HepG2 (cell line): ENCODE measurements around the gene DHX16. TPM values are rescaled to one million over a fixed set of nuclear protein-coding genes. Genes with fewer than 3 reads are reported as not detected.

Source experiments
- ATAC-seq: fragments of 200-7000 bp; cut with Tn5 transposase; 3 replicates; pipeline ENCODE4 v1.9.1; 2020; ENCODE audit warnings: mild to moderate bottlenecking, moderate library complexity
- BruUV-seq: library from RNA; stranded (reverse); fragments of 400-500 nt; replicated peaks from 2 replicates; lab custom pipeline; 2021; lab: Mats Ljungman, UMichigan
- CTCF ChIA-PET: fragments of 300-600 bp; formaldehyde crosslinking; extraction: SDS; loops from one replicate; lab custom pipeline; 2021; ENCODE audit warnings: low total read pairs, inconsistent platforms, low intra/inter-chr PET ratio; lab: Yijun Ruan, JAX
- POLR2A ChIA-PET: fragments of 350-600 bp; sonication (Branson Sonifier 250); formaldehyde crosslinking; loops from one replicate; lab custom pipeline; 2020; ENCODE audit warnings: antibody characterized with exemption, inconsistent platforms; lab: Yijun Ruan, JAX
- DNase-seq: peaks from one replicate; pipeline ENCODE4 v3.0.0-alpha.2; 2015; ENCODE audit warnings: low spot score
- FAIRE-seq: peaks from 3 replicates; lab custom pipeline; 2011; peaks lifted over from hg19 to GRCh38; lab: Jason Lieb, UNC
- H2AFZ ChIP-seq: one replicate; pipeline ENCODE4 v1.6.1; 2011; ENCODE audit warnings: low read length, inconsistent platforms
- H3K27ac ChIP-seq: fragments of 300-600 bp; 3 replicates; pipeline ENCODE4 v1.8.0; 2011; ENCODE audit warnings: mixed run types, mild to moderate bottlenecking, mixed read lengths, low read length, inconsistent platforms; ENCODE audit not compliant: insufficient read depth; ENCODE audit errors: extremely low read length
- H3K27me3 ChIP-seq, 2 experiments: fragments of 200-600 bp in 1 of 2; 2 replicates in 1 of 2; 3 replicates in 1 of 2; pipeline versions ENCODE4 v1.6.0 to v1.8.0; 2011; ENCODE audit warnings: low read length in 2 of 2, mild to moderate bottlenecking in 2 of 2, moderate library complexity in 2 of 2, inconsistent platforms in 1 of 2; ENCODE audit not compliant: insufficient read depth in 2 of 2, control insufficient read depth in 1 of 2
- H3K36me3 ChIP-seq, 2 experiments: fragments of 200-600 bp in 1 of 2; replicated peaks in 1 of 2; 2 replicates in 1 of 2; 3 replicates in 1 of 2; pipeline versions ENCODE4 v1.5.1 to v1.8.0; 2011; ENCODE audit warnings: low read length in 2 of 2, inconsistent platforms in 1 of 2; ENCODE audit not compliant: insufficient read depth in 2 of 2, control insufficient read depth in 1 of 2
- H3K4me1 ChIP-seq: 2 replicates; pipeline ENCODE4 v1.5.1; 2012; ENCODE audit warnings: low read length, inconsistent platforms; ENCODE audit not compliant: insufficient read depth
- H3K4me2 ChIP-seq: 2 replicates; pipeline ENCODE4 v1.6.0; 2011; ENCODE audit warnings: low read depth, low read length, inconsistent platforms
- H3K4me3 ChIP-seq, 3 experiments: fragments of 200-600 bp in 1 of 3; sonication (generic), shearing (Covaris generic) in 1 of 3; replicated peaks in 1 of 3; 2 replicates each; pipeline ENCODE4 v1.5.1; 2011 to 2016; ENCODE audit warnings: low read length in 3 of 3, inconsistent platforms in 2 of 3, low read depth in 2 of 3, mild to moderate bottlenecking in 2 of 3, control low read depth in 1 of 3, mixed read lengths in 1 of 3; ENCODE audit not compliant: insufficient read depth in 1 of 3
- H3K79me2 ChIP-seq: one replicate; pipeline ENCODE4 v1.6.1; 2011; ENCODE audit warnings: low read length, inconsistent platforms; ENCODE audit not compliant: insufficient read depth
- H3K9ac ChIP-seq: 2 replicates; pipeline ENCODE4 v1.6.0; 2011; ENCODE audit warnings: mild to moderate bottlenecking, low read depth, low read length, inconsistent platforms; ENCODE audit not compliant: insufficient read depth
- H3K9me3 ChIP-seq: 2 replicates; pipeline ENCODE4 v1.5.1; 2012; ENCODE audit warnings: mild to moderate bottlenecking, low read length
- H4K20me1 ChIP-seq: 2 replicates; pipeline ENCODE4 v1.6.0; 2011; ENCODE audit warnings: inconsistent platforms, mild to moderate bottlenecking, low read length, moderate library complexity; ENCODE audit not compliant: insufficient read depth
- ASH2L ChIP-seq: fragments of 300-600, 200-600 bp; sonication (generic); IDR thresholded peaks from 2 replicates; pipeline ENCODE4 v1.7.0; 2017; ENCODE audit warnings: low read depth, mild to moderate bottlenecking, moderate library complexity, mixed read lengths, low read length; ENCODE audit not compliant: insufficient read length
- SALL1 ChIP-seq: sonication (generic); formaldehyde crosslinking; IDR thresholded peaks from 2 replicates; pipeline ENCODE4 v1.8.0; 2022; ENCODE audit warnings: mild to moderate bottlenecking, missing genetic modification reagents
- SRY ChIP-seq: sonication (generic); formaldehyde crosslinking; IDR thresholded peaks from 2 replicates; pipeline ENCODE4 v1.8.0; 2022; ENCODE audit warnings: mild to moderate bottlenecking, missing genetic modification reagents
- XBP1 ChIP-seq: sonication (generic); formaldehyde crosslinking; IDR thresholded peaks from 2 replicates; pipeline ENCODE4 v1.5.0; 2020; ENCODE audit warnings: missing genetic modification reagents
- ZFP90 ChIP-seq: sonication (generic); formaldehyde crosslinking; IDR thresholded peaks from 2 replicates; pipeline ENCODE4 v1.8.0; 2022; ENCODE audit warnings: missing genetic modification reagents, mild to moderate bottlenecking, inconsistent platforms, borderline replicate concordance
- ZNF501 ChIP-seq: sonication (generic); formaldehyde crosslinking; IDR thresholded peaks from 2 replicates; pipeline ENCODE4 v1.5.1; 2020; ENCODE audit warnings: mild to moderate bottlenecking, moderate library complexity, missing genetic modification reagents
- ZNF530 ChIP-seq: sonication (generic); formaldehyde crosslinking; IDR thresholded peaks from 2 replicates; pipeline ENCODE4 v1.5.0; 2020; ENCODE audit warnings: low read depth, mild to moderate bottlenecking, missing genetic modification reagents
- ZNF839 ChIP-seq: sonication (generic); formaldehyde crosslinking; IDR thresholded peaks from 2 replicates; pipeline ENCODE4 v1.4.0; 2020; ENCODE audit warnings: missing genetic modification reagents, mild to moderate bottlenecking, borderline replicate concordance
- ZNF891 ChIP-seq: sonication (generic); formaldehyde crosslinking; IDR thresholded peaks from 2 replicates; pipeline ENCODE4 v1.5.0; 2020; ENCODE audit warnings: mild to moderate bottlenecking, missing genetic modification reagents
- ZSCAN25 ChIP-seq: sonication (generic); formaldehyde crosslinking; IDR thresholded peaks from 2 replicates; pipeline ENCODE4 v1.8.0; 2022; ENCODE audit warnings: mild to moderate bottlenecking, missing genetic modification reagents
- WGBS: methylation state at CpG from one replicate; pipeline ENCODE4 v1.1.6; 2017; ENCODE audit warnings: low lambda C conversion rate; 5-methylcytosine and 5-hydroxymethylcytosine counted together
- in situ Hi-C: cut with HindIII; loops from 2 replicates; pipeline ENCODE4 v1.10.0; 2017; ENCODE audit warnings: low pct_unique_long_range_greater_than_20kb; ENCODE audit not compliant: extremely low pct_ligation_motif_present
- intact Hi-C: fragments of 100-400 bp; cut with micrococcal nuclease; formaldehyde crosslinking; loops from one replicate; pipeline ENCODE4 v1.10.0; 2022; ENCODE audit not compliant: unreplicated experiment
- polyA plus RNA-seq, 8 experiments: library from polyadenylated mRNA; depleted of rRNA in 3 of 8; stranded (reverse) in 7 of 8; unstranded in 1 of 8; fragments of >200 nt; fragmentation: Illumina TruSeq in 4 of 8; extraction: Trizol in 4 of 8; gene quantifications; 2 replicates each; pipeline versions ENCODE4 v1.2.1 to v1.2.3, GENCODE V29; 2011 to 2016; ENCODE audit warnings: low read depth in 4 of 8, missing spikeins in 1 of 8, mixed read lengths in 1 of 8; ENCODE audit not compliant: insufficient read depth in 1 of 8
- total RNA-seq, 5 experiments: library from RNA; depleted of rRNA; stranded (reverse); fragments of >200 nt; fragmentation: Illumina TruSeq; extraction: Trizol; gene quantifications; 2 replicates each; pipeline ENCODE4 v1.2.3, GENCODE V29; 2016; ENCODE audit warnings: low read depth in 1 of 5
- TF ChIP-seq, protein P1 (sequence below): sonication (generic); formaldehyde crosslinking; IDR thresholded peaks from 2 replicates; pipeline ENCODE4 v1.4.0; 2020; ENCODE audit warnings: missing genetic modification reagents
- TF ChIP-seq, protein P2 (sequence below): sonication (generic); formaldehyde crosslinking; IDR thresholded peaks from 2 replicates; pipeline ENCODE4 v1.5.0; 2020; ENCODE audit warnings: missing genetic modification reagents, mild to moderate bottlenecking, borderline replicate concordance
- TF ChIP-seq, protein P3 (sequence below): sonication (generic); formaldehyde crosslinking; IDR thresholded peaks from 2 replicates; pipeline ENCODE4 v1.8.0; 2022; ENCODE audit warnings: missing genetic modification reagents, mild to moderate bottlenecking, moderate library complexity, borderline replicate concordance
- TF ChIP-seq, protein P4 (sequence below): IDR thresholded peaks from 2 replicates; pipeline ENCODE4 v1.6.1; 2016; ENCODE audit warnings: missing compliant biosample characterization, missing genetic modification reagents, borderline replicate concordance

The DHX16 gene
- total and polyA plus RNA-seq, 2 of the 13 experiments (the other 11 are each of a cell fraction or from before 2014, with no cell fraction given) = 57.0 to 58.5 TPM

DNA sequence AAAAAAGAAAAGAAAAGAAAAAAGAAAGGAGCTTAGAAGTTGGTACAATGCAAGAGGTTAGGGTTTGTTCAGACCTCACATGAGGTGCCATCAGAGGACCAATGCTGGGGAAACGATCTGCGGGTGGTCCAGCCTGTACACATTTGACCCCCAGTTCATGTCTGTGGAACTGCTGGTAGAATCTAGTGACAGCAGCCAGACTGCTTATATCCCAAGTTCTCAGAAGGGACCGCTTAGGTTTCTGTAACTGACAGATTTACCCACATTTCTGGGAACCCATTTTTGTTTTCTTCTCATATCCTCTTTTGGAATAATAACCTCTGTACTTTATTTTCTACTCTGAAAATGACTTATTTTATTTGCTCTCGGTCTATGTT, 8.9 kb upstream of the DHX16 start (continued):
- no peak for TF ChIP-seq ZNF530 (CRISPR knock-in tag)
- no peak for TF ChIP-seq SRY
- TF ChIP-seq, protein P1, sequence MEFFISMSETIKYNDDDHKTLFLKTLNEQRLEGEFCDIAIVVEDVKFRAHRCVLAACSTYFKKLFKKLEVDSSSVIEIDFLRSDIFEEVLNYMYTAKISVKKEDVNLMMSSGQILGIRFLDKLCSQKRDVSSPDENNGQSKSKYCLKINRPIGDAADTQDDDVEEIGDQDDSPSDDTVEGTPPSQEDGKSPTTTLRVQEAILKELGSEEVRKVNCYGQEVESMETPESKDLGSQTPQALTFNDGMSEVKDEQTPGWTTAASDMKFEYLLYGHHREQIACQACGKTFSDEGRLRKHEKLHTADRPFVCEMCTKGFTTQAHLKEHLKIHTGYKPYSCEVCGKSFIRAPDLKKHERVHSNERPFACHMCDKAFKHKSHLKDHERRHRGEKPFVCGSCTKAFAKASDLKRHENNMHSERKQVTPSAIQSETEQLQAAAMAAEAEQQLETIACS (CRISPR knock-in tag) = no peak
- TF ChIP-seq ZNF839 (CRISPR knock-in tag) = no peak
- TF ChIP-seq ZNF891 = no peak
- TF ChIP-seq, all 625 proteins: peak for 0

DNA sequence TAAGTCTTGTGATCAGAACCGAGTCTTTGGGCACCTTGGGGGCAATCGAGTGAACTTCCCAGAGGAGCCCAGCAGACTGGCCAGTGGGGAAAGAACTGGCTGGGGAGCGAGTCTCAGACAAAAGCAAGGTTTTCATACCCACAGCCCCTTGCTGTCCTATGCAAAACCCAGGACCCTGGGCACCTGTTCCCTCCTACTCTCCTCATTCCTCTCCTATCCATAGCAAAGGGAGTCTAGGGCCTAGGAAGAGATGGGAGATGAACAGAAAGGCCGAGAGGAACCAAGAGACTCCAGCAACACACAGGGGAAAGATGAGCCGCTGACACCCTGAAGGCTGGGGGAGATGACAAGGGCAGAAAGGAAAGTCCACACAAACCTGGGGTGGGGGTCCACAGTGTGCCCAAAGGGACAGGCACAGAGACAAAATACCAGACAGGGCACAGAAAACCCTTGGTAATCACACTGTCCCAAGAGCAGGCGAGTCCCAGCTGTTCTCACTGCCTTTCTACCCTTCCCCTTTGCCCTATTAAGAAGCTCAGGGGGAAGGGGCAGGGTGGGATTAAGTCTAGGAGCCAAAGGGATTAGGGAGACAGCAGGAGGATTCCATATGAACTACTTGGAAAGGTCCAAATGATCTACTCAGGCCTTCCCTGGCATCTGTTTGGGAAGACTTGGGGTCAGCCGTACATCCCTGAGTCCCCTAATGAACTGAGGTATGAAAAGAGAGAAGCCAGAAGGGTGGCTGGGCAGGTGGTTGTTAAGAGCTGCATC, 7.1 kb upstream of the DHX16 start:
- H3K27me3 ChIP-seq = no peaks in the 10 kb centered on the region
- H4K20me1 ChIP-seq = no peaks in the 10 kb centered on the region
- H3K36me3 ChIP-seq = 0 out of 5 replicates have a peak, but pooled peaks cover 0 to 1% of the 10 kb centered on the region in 2 experiments
- intact Hi-C loops = loop anchor here (1.0 to 10.0 kb wide), 6 partner anchors 37 to 197 kb away; partner anchors contain the start of genes FLOT1 and MDC1
- ATAC-seq (no peak; the same call in none of the 3 replicates), FAIRE-seq (no peak), DNase-seq (no peak)
- H3K4me1 ChIP-seq = peaks cover 47% of the 10 kb centered on the region
- peak overlapping the region in 2 of 3 experiments; percentile 43 to 66; a peak in 4 of 6 replicates for H3K4me3 ChIP-seq
- no peak overlapping the region for H2AFZ ChIP-seq
- 72% methylated on average over 7 of the region's 7 CpGs for WGBS
- H3K4me2 ChIP-seq = peak overlapping the region; percentile 88
- no peaks in the 10 kb centered on the region for H3K9me3 ChIP-seq
- ChIA-PET CTCF (interaction anchor here (1.5 to 3.8 kb wide), 2 partner anchors 42 to 51 kb away, joined by 4 to 130 read pairs; no protein-coding TSS in a partner anchor), POLR2A (interaction anchor here (0.7 to 4.7 kb wide), 11 partner anchors 13 to 85 kb away, joined by 3 to 92 read pairs (median 6); partner anchors contain the start of genes MDC1, MRPS18B, PPP1R10 and TUBB)
- no peaks in the 10 kb centered on the region for H3K79me2 ChIP-seq
- BruUV-seq = no TSS peak
- 0 out of 2 replicates have a peak, but pooled peaks have one; percentile 9 for TF ChIP-seq ZSCAN25 (CRISPR knock-in tag)
- TF ChIP-seq ZNF501 (CRISPR knock-in tag) = 0 out of 2 replicates have a peak, but pooled peaks have one; percentile 4
- no peak for TF ChIP-seq ZFP90 (CRISPR knock-in tag)
- TF ChIP-seq, protein P2, sequence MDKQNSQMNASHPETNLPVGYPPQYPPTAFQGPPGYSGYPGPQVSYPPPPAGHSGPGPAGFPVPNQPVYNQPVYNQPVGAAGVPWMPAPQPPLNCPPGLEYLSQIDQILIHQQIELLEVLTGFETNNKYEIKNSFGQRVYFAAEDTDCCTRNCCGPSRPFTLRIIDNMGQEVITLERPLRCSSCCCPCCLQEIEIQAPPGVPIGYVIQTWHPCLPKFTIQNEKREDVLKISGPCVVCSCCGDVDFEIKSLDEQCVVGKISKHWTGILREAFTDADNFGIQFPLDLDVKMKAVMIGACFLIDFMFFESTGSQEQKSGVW (CRISPR knock-in tag) = no peak
- peak; percentile 10; the same call in 1 of the 2 replicates for TF ChIP-seq SALL1 (CRISPR knock-in tag)
- TF ChIP-seq ASH2L = peak; percentile 7
- no peak for TF ChIP-seq XBP1
- TF ChIP-seq, protein P3, sequence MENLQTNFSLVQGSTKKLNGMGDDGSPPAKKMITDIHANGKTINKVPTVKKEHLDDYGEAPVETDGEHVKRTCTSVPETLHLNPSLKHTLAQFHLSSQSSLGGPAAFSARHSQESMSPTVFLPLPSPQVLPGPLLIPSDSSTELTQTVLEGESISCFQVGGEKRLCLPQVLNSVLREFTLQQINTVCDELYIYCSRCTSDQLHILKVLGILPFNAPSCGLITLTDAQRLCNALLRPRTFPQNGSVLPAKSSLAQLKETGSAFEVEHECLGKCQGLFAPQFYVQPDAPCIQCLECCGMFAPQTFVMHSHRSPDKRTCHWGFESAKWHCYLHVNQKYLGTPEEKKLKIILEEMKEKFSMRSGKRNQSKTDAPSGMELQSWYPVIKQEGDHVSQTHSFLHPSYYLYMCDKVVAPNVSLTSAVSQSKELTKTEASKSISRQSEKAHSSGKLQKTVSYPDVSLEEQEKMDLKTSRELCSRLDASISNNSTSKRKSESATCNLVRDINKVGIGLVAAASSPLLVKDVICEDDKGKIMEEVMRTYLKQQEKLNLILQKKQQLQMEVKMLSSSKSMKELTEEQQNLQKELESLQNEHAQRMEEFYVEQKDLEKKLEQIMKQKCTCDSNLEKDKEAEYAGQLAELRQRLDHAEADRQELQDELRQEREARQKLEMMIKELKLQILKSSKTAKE (CRISPR knock-in tag) = no peak
- TF ChIP-seq, protein P4, sequence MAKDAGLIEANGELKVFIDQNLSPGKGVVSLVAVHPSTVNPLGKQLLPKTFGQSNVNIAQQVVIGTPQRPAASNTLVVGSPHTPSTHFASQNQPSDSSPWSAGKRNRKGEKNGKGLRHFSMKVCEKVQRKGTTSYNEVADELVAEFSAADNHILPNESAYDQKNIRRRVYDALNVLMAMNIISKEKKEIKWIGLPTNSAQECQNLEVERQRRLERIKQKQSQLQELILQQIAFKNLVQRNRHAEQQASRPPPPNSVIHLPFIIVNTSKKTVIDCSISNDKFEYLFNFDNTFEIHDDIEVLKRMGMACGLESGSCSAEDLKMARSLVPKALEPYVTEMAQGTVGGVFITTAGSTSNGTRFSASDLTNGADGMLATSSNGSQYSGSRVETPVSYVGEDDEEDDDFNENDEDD = no peak
- in situ Hi-C loops = loop anchor here (5.0 to 25.0 kb wide), 2 partner anchors 42 to 407 kb away; partner anchors contain the start of gene TUBB
- H3K9ac ChIP-seq = peak overlapping the region; percentile 33; the same call in 1 of the 2 replicates
- H3K27ac ChIP-seq = peak overlapping the region; percentile 32
